Endometrial microvascular endothelial cells (primary cell): Measurements from ENCODE around the gene COG2. TPM values are rescaled to one million over a fixed set of nuclear protein-coding genes. Genes with fewer than 3 reads are reported as not detected.

Experiments used
- in situ Hi-C: cut with HindIII; loops from 2 replicates; pipeline ENCODE4 v1.10.0; 2017; ENCODE audit warnings: low sequenced_read_pairs, low pct_unique_long_range_greater_than_20kb; ENCODE audit errors: inconsistent ontology term
- total RNA-seq: library from RNA; depleted of rRNA; stranded (reverse); fragments of >200 nt; gene quantifications from one replicate; pipeline ENCODE4 v1.2.3, GENCODE V29; 2015; ENCODE audit errors: inconsistent ontology term

Gene COG2
- total RNA-seq, 1 donor from 2014 or later: 27.4 TPM

- in situ Hi-C loops: no loop called here
Observed at GRCh38 chr1:230737622-230738262, 95.5 kb downstream of the COG2 start.

GRCh38 chr1:230739564-230740290 is 97.4 kb downstream of the COG2 start:
- in situ Hi-C loops: no loop called here

Other genes starting within 250 kb of the COG2 start
- not detected for gene PGBD5, start 216.1 kb upstream of the COG2 start, total RNA-seq
- not detected for gene AGT, start 71.6 kb downstream of the COG2 start, total RNA-seq
- not detected for gene CAPN9, start 104.9 kb downstream of the COG2 start, total RNA-seq
- 19.5 TPM for gene C1orf198, start 226.0 kb downstream of the COG2 start, total RNA-seq